NCI-H460 (cell line): ENCODE data around the gene IGSF22. TPM values are rescaled to one million over a fixed set of nuclear protein-coding genes. Genes with fewer than 3 reads are reported as not detected.
"Not testable (repeated sequence)": the region's sequence is repeated elsewhere in the genome, so short reads cannot be mapped to it uniquely, and the experiment has no call there.

Source experiments
- DNase-seq: peaks from one replicate; pipeline ENCODE4 v3.0.0-alpha.2; 2016; ENCODE audit warnings: low read depth; ENCODE audit errors: extremely low read depth
- total RNA-seq: library from RNA; depleted of rRNA; stranded (reverse); fragments of >200 nt; shearing (Covaris generic); gene quantifications from 2 replicates; pipeline ENCODE4 v1.2.3, GENCODE V29; 2014; rRNA removed

The IGSF22 gene
- total RNA-seq, 1 experiment from 2014 or later, result not detected

GRCh38 chr11:18696638-18697225 is 29.3 kb downstream of the IGSF22 start:
- DNase-seq, result no peak

GRCh38 chr11:18692941-18693760 is 32.8 kb downstream of the IGSF22 start:
- no peak for DNase-seq

- not testable (repeated sequence) for DNase-seq
These were observed 34.4 kb downstream of the IGSF22 start for GRCh38 chr11:18691467-18692140.

- no peak for DNase-seq
These were observed 41.7 kb downstream of the IGSF22 start for GRCh38 chr11:18684267-18684666.

GRCh38 chr11:18682466-18682865 is 43.5 kb downstream of the IGSF22 start:
- DNase-seq, result no peak

- not testable (repeated sequence) for DNase-seq
These were observed 44.0 kb downstream of the IGSF22 start for GRCh38 chr11:18681949-18682348.

- DNase-seq, result no peak
These were observed 48.4 kb downstream of the IGSF22 start for GRCh38 chr11:18677560-18677959.

- no peak for DNase-seq
These were observed 49.2 kb downstream of the IGSF22 start for GRCh38 chr11:18676803-18677202.

GRCh38 chr11:18672209-18672608 is 53.8 kb downstream of the IGSF22 start:
- not testable (repeated sequence) for DNase-seq

GRCh38 chr11:18671246-18671645 is 54.7 kb downstream of the IGSF22 start:
- DNase-seq, result no peak

- DNase-seq, result no peak
These were observed 56.3 kb downstream of the IGSF22 start for GRCh38 chr11:18669711-18670110.

- DNase-seq, result no peak
These were observed 56.8 kb downstream of the IGSF22 start for GRCh38 chr11:18669219-18669596.

- no peak for DNase-seq
These were observed 57.9 kb downstream of the IGSF22 start for GRCh38 chr11:18668131-18668530.

- not testable (repeated sequence) for DNase-seq
These were observed 60.6 kb downstream of the IGSF22 start for GRCh38 chr11:18665353-18665872.

- DNase-seq, result no peak
These were observed 68.3 kb downstream of the IGSF22 start for GRCh38 chr11:18657673-18658072.

Other genes with a start within 250 kb of the IGSF22 start
- gene TSG101, start 199.2 kb downstream of the IGSF22 start, total RNA-seq, result 93.9 and 104 TPM in 2 replicates
- 18.5 and 23.7 TPM in 2 replicates for gene UEVLD, start 137.5 kb downstream of the IGSF22 start, total RNA-seq
- gene MISFA, start 126.4 kb downstream of the IGSF22 start, total RNA-seq, result 1.1 and 1.8 TPM in 2 replicates
- gene SPTY2D1, start 91.8 kb downstream of the IGSF22 start, total RNA-seq, result 10.0 and 10.4 TPM in 2 replicates
- not detected in 2 replicates for gene TMEM86A, start 27.4 kb downstream of the IGSF22 start, total RNA-seq
- gene PTPN5, start 65.6 kb upstream of the IGSF22 start, total RNA-seq, result not detected in 2 replicates
- gene MRGPRX1, start 213.2 kb upstream of the IGSF22 start, total RNA-seq, result not detected in 2 replicates